Measurements from ENCODE around the gene MED16. TPM values are rescaled to one million over a fixed set of nuclear protein-coding genes. Genes with fewer than 3 reads are reported as not detected.

The MED16 gene
- total and polyA plus RNA-seq, 2 of the 4 experiments (the other 2 are of a cell fraction): 8.1 to 40.2 TPM

DNA sequence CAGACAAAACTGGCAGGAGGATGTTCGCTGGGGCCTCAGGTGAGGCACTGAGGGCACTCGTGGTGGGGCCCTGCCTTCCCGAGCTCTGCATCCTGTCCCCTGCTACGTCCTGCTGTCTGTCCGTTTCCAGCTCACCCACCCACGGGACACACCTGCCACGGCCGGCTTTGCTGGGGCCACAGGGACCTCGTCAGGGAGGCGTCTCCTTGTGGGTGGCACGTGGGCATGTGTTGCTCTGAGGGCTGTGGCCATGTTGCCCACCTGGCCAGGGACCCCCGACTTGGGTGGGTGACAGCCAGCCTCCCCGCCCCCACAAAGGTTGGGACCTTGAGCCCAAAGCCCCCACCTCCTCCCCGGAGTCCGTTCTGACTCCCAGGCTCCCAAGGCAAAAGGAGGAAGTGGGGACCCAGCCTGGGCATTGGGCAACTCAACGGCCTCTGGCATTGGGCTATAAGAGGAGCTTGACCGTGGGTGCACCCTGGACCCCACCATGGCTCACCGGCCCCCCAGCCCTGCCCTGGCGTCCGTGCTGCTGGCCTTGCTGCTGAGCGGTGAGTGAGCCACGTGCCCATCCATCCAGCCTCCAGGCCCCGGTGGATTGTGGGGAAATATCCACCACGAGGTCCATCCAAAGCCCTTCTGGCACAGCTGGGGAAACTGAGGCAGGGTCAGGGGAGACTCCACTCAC, 52.3 kb downstream of the MED16 start, which contains the start of gene PRTN3:
TSS of gene PRTN3 (plus strand) at position 481 of the 688 bp plus-strand sequence. CDS start at position 491, 10 bp downstream.
- Histone ChIP-seq H3K14ac (replicated peaks; ENCODE audit: low read depth, low read length) (no peak within 1 kb of the TSS), H3K27me3 (ENCODE audit: control insufficient read depth, insufficient read depth, low read length) (peaks cover 21% of the 10 kb centered on the region), H3K4me1 (ENCODE audit: control insufficient read depth, insufficient read depth, low read length) (peaks cover 2% of the 10 kb centered on the region; the same call in 1 of the 2 replicates), H4K91ac (ENCODE audit: insufficient read depth, low read depth, low read length) (no peak within 1 kb of the TSS), H3K4ac (ENCODE audit: low read depth, low read length) (no peak within 1 kb of the TSS), H2AFZ (replicated peaks; ENCODE audit: low read length, poor library complexity) (no peak within 1 kb of the TSS), H2BK120ac (ENCODE audit: low read depth, low read length) (no peak within 1 kb of the TSS), H2AK9ac (replicated peaks; ENCODE audit: low read depth, low read length, poor library complexity) (no peak within 1 kb of the TSS), H3K56ac (ENCODE audit: extremely low read depth, insufficient read depth, low read length) (no peak within 1 kb of the TSS), H3K27ac (ENCODE audit: insufficient read depth, low read length) (no peak within 1 kb of the TSS), H3K18ac (ENCODE audit: low read depth, low read length) (no peak within 1 kb of the TSS), H3K9me1 (ENCODE audit: insufficient read depth, low read length) (no peaks in the 10 kb centered on the region), H4K8ac (ENCODE audit: low read depth in 2 of 2, low read length in 2 of 2) (no peak within 1 kb of the TSS), H2BK5ac (ENCODE audit: low read depth, low read length, poor library complexity, severe bottlenecking) (no peak within 1 kb of the TSS), H2BK15ac (ENCODE audit: low read depth, low read length) (no peak within 1 kb of the TSS), H2BK20ac (ENCODE audit: low read depth, low read length) (no peak within 1 kb of the TSS), H3K9me3 (ENCODE audit: control insufficient read depth, insufficient read depth, low read length) (no peaks in the 10 kb centered on the region), H3K9ac (ENCODE audit: low read depth, low read length) (no peak within 1 kb of the TSS), H3K36me3 (ENCODE audit: control insufficient read depth, insufficient read depth, low read length) (no peaks in the 10 kb centered on the region), H2AK5ac (ENCODE audit: low read depth, low read length) (no peak within 1 kb of the TSS), H4K20me1 (ENCODE audit: insufficient read depth, low read length) (no peaks in the 10 kb centered on the region; the same call in 1 of the 2 replicates), H3K23ac (ENCODE audit: low read depth, low read length) (no peak within 1 kb of the TSS), H3K4me2 (ENCODE audit: low read depth, low read length) (no peak within 1 kb of the TSS), H4K5ac (ENCODE audit: low read depth, low read length) (no peak within 1 kb of the TSS), H3K79me1 (ENCODE audit: low read depth in 1 of 2, low read length in 2 of 2) (no peaks in the 10 kb centered on the region), H3K4me3 (ENCODE audit: insufficient read depth, low read depth, low read length) (no peak within 1 kb of the TSS)
- no peak for TF ChIP-seq RAD21 (IDR thresholded peaks at IDR 0.05; ENCODE audit: low read length)
- no peak for TF ChIP-seq POLR2A (IDR thresholded peaks at IDR 0.05; ENCODE audit: low read depth, low read length)
- TF ChIP-seq CHD1 (IDR thresholded peaks at IDR 0.05; ENCODE audit: low read depth, low read length): no peak
- TF ChIP-seq NFE2L2 (IDR thresholded peaks at IDR 0.05; ENCODE audit: low read depth, low read length): no peak
- no peak for TF ChIP-seq RFX5 (IDR thresholded peaks at IDR 0.05; ENCODE audit: low read depth, low read length)
- no peak for TF ChIP-seq RCOR1 (IDR thresholded peaks at IDR 0.05; ENCODE audit: insufficient replicate concordance, low read length)
- TF ChIP-seq, protein P1, sequence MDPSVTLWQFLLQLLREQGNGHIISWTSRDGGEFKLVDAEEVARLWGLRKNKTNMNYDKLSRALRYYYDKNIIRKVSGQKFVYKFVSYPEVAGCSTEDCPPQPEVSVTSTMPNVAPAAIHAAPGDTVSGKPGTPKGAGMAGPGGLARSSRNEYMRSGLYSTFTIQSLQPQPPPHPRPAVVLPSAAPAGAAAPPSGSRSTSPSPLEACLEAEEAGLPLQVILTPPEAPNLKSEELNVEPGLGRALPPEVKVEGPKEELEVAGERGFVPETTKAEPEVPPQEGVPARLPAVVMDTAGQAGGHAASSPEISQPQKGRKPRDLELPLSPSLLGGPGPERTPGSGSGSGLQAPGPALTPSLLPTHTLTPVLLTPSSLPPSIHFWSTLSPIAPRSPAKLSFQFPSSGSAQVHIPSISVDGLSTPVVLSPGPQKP (IDR thresholded peaks at IDR 0.05; ENCODE audit: borderline replicate concordance, low read depth, low read length): no peak
- ChIA-PET POLR2A (ENCODE audit: unreplicated experiment) (interaction anchor here (0.5 kb wide), 1 partner anchor 57 kb away, joined by 8 read pairs; no protein-coding TSS in a partner anchor), CTCF (no interaction called here)
- DNase-seq: no peak
- in situ Hi-C loops (cut with MboI; ENCODE audit: low sequenced_read_pairs): no loop called here
- WGBS, 2 experiments (ENCODE audit: extremely low coverage in 2 of 2, insufficient read length in 1 of 2): 69% methylated on average over 7 of the region's 24 CpGs; no CpG with 5 or more reads in 1 of the 2 experiments
- ATAC-seq (ENCODE audit: low read depth): no peak
- intact Hi-C loops (cut with micrococcal nuclease): no loop called here
- no TSS peak for BruUV-seq (replicated peaks)
- dilution Hi-C loops (cut with HindIII; ENCODE audit: low sequenced_read_pairs, unreplicated experiment): no loop called here

Measured in IMR-90 (cell line).